ENCODE measurements around the gene NCAM1. TPM values are rescaled to one million over a fixed set of nuclear protein-coding genes. Genes with fewer than 3 reads are reported as not detected.
"Not testable (repeated sequence)": the region's sequence is repeated elsewhere in the genome, so short reads cannot be mapped to it uniquely, and the experiment has no call there.

The NCAM1 gene
- under 1 TPM; 0.39 TPM for total RNA-seq

- Mint-ChIP-seq H3K36me3 (peaks cover 8 to 15% of the 10 kb centered on the region in 2 donors), H3K9me3 (peaks cover 0 to 3% of the 10 kb centered on the region in 2 donors), H3K27ac (no peak within 1 kb of the TSS)
- ATAC-seq (peak in 1 of 2 donors; percentile 58), DNase-seq (ENCODE audit: low spot score in 2 of 2) (peak in 1 of 2 donors; percentile 31)
Measured at GRCh38 chr11:112961146-112961668, at the start of gene NCAM1. Gene NCAM1, plus strand, starts transcription at chr11:112961420.

- H3K36me3 Mint-ChIP-seq, result peaks cover 0 to 4% of the 10 kb centered on the region in 2 donors
- no peak for DNase-seq (ENCODE audit: low spot score in 2 of 2)
- H3K9me3 Mint-ChIP-seq, result no peaks in the 10 kb centered on the region
- no peak overlapping the region for H3K27ac Mint-ChIP-seq
- no peak for ATAC-seq
Measured at GRCh38 chr11:112922606-112923005, 38.6 kb upstream of the NCAM1 start.

- H3K9me3 Mint-ChIP-seq; H3K27ac Mint-ChIP-seq; DNase-seq (ENCODE audit: low spot score in 2 of 2); ATAC-seq; H3K36me3 Mint-ChIP-seq: not testable (repeated sequence)
Measured at GRCh38 chr11:112924836-112925235, 36.4 kb upstream of the NCAM1 start.

GRCh38 chr11:112925516-112926310 is 35.5 kb upstream of the NCAM1 start:
- ATAC-seq, result no peak
- peaks cover 0 to 3% of the 10 kb centered on the region in 2 donors for H3K9me3 Mint-ChIP-seq
- H3K27ac Mint-ChIP-seq, result no peak overlapping the region
- H3K36me3 Mint-ChIP-seq, result peaks cover 0 to 4% of the 10 kb centered on the region in 2 donors
- DNase-seq (ENCODE audit: low spot score in 2 of 2), result no peak

- H3K27ac Mint-ChIP-seq, result no peak overlapping the region
- no peak for DNase-seq (ENCODE audit: low spot score in 2 of 2)
- ATAC-seq, result no peak
- H3K9me3 Mint-ChIP-seq, result peaks cover 0 to 11% of the 10 kb centered on the region in 2 donors
- peaks cover 0 to 1% of the 10 kb centered on the region in 2 donors for H3K36me3 Mint-ChIP-seq
Measured at GRCh38 chr11:112928136-112928535, 33.1 kb upstream of the NCAM1 start.

GRCh38 chr11:112929432-112929831 is 31.8 kb upstream of the NCAM1 start:
- Mint-ChIP-seq H3K9me3 (peaks cover 0 to 11% of the 10 kb centered on the region in 2 donors), H3K36me3 (no peaks in the 10 kb centered on the region), H3K27ac (no peak overlapping the region)
- DNase-seq (ENCODE audit: low spot score in 2 of 2) (no peak), ATAC-seq (no peak)

- no peak overlapping the region for H3K27ac Mint-ChIP-seq
Measured at GRCh38 chr11:112931703-112932102, 29.5 kb upstream of the NCAM1 start.

GRCh38 chr11:112932593-112932992 is 28.6 kb upstream of the NCAM1 start:
- H3K36me3 Mint-ChIP-seq, result no peaks in the 10 kb centered on the region
- DNase-seq (ENCODE audit: low spot score in 2 of 2), result no peak
- peaks cover 0 to 11% of the 10 kb centered on the region in 2 donors for H3K9me3 Mint-ChIP-seq
- ATAC-seq, result no peak
- H3K27ac Mint-ChIP-seq, result no peak overlapping the region

More at GRCh38 chr11:112931703-112932102, 29.5 kb upstream of the NCAM1 start:
- Mint-ChIP-seq H3K9me3 (peaks cover 0 to 11% of the 10 kb centered on the region in 2 donors), H3K36me3 (no peaks in the 10 kb centered on the region)
- ATAC-seq (no peak), DNase-seq (ENCODE audit: low spot score in 2 of 2) (no peak)

- ATAC-seq (no peak), DNase-seq (ENCODE audit: low spot score in 2 of 2) (no peak)
- Mint-ChIP-seq H3K9me3 (peaks cover 0 to 11% of the 10 kb centered on the region in 2 donors), H3K27ac (no peak overlapping the region), H3K36me3 (peaks cover 0 to 5% of the 10 kb centered on the region in 2 donors)
Measured at GRCh38 chr11:112933970-112934369, 27.2 kb upstream of the NCAM1 start.

GRCh38 chr11:112941104-112941503 is 20.1 kb upstream of the NCAM1 start:
- H3K9me3 Mint-ChIP-seq, result no peaks in the 10 kb centered on the region
- ATAC-seq (no peak), DNase-seq (ENCODE audit: low spot score in 2 of 2) (no peak)
- no peak overlapping the region for H3K27ac Mint-ChIP-seq
- H3K36me3 Mint-ChIP-seq, result peaks cover 0 to 5% of the 10 kb centered on the region in 2 donors

GRCh38 chr11:112942966-112943643 is 18.1 kb upstream of the NCAM1 start:
- DNase-seq (ENCODE audit: low spot score in 2 of 2) (no peak), ATAC-seq (no peak)
- Mint-ChIP-seq H3K36me3 (peaks cover 0 to 5% of the 10 kb centered on the region in 2 donors), H3K9me3 (peaks cover 0 to 3% of the 10 kb centered on the region in 2 donors), H3K27ac (no peak overlapping the region)

GRCh38 chr11:112946866-112947265 is 14.4 kb upstream of the NCAM1 start:
- no peak for ATAC-seq
- Mint-ChIP-seq H3K27ac (no peak overlapping the region), H3K9me3 (peaks cover 5 to 8% of the 10 kb centered on the region in 2 donors), H3K36me3 (no peaks in the 10 kb centered on the region)
- DNase-seq (ENCODE audit: low spot score in 2 of 2), result no peak

- Mint-ChIP-seq H3K36me3 (peaks cover 0 to 10% of the 10 kb centered on the region in 2 donors), H3K27ac (no peak overlapping the region), H3K9me3 (peaks cover 5 to 22% of the 10 kb centered on the region in 2 donors)
- DNase-seq (ENCODE audit: low spot score in 2 of 2) (no peak), ATAC-seq (no peak)
Measured at GRCh38 chr11:112949781-112950575, 11.2 kb upstream of the NCAM1 start.

GRCh38 chr11:112958670-112959069 is 2.5 kb upstream of the NCAM1 start:
- Mint-ChIP-seq H3K36me3 (peaks cover 8 to 17% of the 10 kb centered on the region in 2 donors), H3K9me3 (peaks cover 0 to 8% of the 10 kb centered on the region in 2 donors), H3K27ac (no peak overlapping the region)
- ATAC-seq (no peak), DNase-seq (ENCODE audit: low spot score in 2 of 2) (no peak)

- Mint-ChIP-seq H3K36me3 (peaks cover 8 to 15% of the 10 kb centered on the region in 2 donors), H3K9me3 (peaks cover 0 to 3% of the 10 kb centered on the region in 2 donors), H3K27ac (no peak overlapping the region)
- DNase-seq (ENCODE audit: low spot score in 2 of 2) (peak in 1 of 2 donors; percentile 4), ATAC-seq (peak in 1 of 2 donors; percentile 56)
Measured at GRCh38 chr11:112961751-112962578, 745 bp downstream of the NCAM1 start.
